Spleen (tissue), 7 donors: ENCODE data around the gene RGS14.

Source experiments
- POLR2A ChIP-seq, 3 donors: fragments of 450-650 bp; IDR thresholded peaks; one replicate each; pipeline ENCODE4 v1.5.1; 2017; ENCODE audit warnings: antibody characterized with exemption in 3 of 3, mild to moderate bottlenecking in 1 of 3
- POLR2AphosphoS5 ChIP-seq, 3 donors: sonication (generic); formaldehyde crosslinking; IDR thresholded peaks; one replicate each; pipeline ENCODE4 v1.5.1; 2017; ENCODE audit warnings: antibody characterized with exemption in 3 of 3
- TF ChIP-seq, protein P1 (sequence below), 11 experiments: fragments of 200-600 bp in 7 of 11; fragments of 450-650 bp in 4 of 11; sonication (generic) in 4 of 11; IDR thresholded peaks in 8 of 11; conservative IDR thresholded peaks in 3 of 11; 1 replicate in 7 of 11; 2 replicates in 4 of 11; pipeline versions ENCODE4 v1.4.0 to v1.8.0; 2016 to 2021; ENCODE audit warnings: antibody characterized with exemption in 11 of 11, inconsistent platforms in 4 of 11, mild to moderate bottlenecking in 1 of 11
- donor health status: DM: no; HTN: no; CAD: no; lungs with moderate emphysema.
- donor health status: DM: no; HTN: no; CAD: no.
- donor health status: DM: no; HTN: no; CAD: no.

GRCh38 chr5:177372910-177373309 lies 15.2 kb downstream of the RGS14 start:
- no peak for TF ChIP-seq POLR2AphosphoS5 (IDR thresholded peaks at IDR 0.05)
- TF ChIP-seq, protein P1, sequence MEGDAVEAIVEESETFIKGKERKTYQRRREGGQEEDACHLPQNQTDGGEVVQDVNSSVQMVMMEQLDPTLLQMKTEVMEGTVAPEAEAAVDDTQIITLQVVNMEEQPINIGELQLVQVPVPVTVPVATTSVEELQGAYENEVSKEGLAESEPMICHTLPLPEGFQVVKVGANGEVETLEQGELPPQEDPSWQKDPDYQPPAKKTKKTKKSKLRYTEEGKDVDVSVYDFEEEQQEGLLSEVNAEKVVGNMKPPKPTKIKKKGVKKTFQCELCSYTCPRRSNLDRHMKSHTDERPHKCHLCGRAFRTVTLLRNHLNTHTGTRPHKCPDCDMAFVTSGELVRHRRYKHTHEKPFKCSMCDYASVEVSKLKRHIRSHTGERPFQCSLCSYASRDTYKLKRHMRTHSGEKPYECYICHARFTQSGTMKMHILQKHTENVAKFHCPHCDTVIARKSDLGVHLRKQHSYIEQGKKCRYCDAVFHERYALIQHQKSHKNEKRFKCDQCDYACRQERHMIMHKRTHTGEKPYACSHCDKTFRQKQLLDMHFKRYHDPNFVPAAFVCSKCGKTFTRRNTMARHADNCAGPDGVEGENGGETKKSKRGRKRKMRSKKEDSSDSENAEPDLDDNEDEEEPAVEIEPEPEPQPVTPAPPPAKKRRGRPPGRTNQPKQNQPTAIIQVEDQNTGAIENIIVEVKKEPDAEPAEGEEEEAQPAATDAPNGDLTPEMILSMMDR (IDR thresholded peaks at IDR 0.05 in 8 of 11, conservative IDR thresholded peaks at IDR 0.05 in 3 of 11) = no peak
- no peak for TF ChIP-seq POLR2A (IDR thresholded peaks at IDR 0.05)
